HCEC 1CT (cell line): ENCODE data around the gene PPARA.
"Not testable (repeated sequence)": the region's sequence is repeated elsewhere in the genome, so short reads cannot be mapped to it uniquely, and the experiment has no call there.

ENCODE experiments used
- DNase-seq: peaks from one replicate; pipeline ENCODE4 v3.0.0-alpha.2; 2017

Gene PPARA

DNA sequence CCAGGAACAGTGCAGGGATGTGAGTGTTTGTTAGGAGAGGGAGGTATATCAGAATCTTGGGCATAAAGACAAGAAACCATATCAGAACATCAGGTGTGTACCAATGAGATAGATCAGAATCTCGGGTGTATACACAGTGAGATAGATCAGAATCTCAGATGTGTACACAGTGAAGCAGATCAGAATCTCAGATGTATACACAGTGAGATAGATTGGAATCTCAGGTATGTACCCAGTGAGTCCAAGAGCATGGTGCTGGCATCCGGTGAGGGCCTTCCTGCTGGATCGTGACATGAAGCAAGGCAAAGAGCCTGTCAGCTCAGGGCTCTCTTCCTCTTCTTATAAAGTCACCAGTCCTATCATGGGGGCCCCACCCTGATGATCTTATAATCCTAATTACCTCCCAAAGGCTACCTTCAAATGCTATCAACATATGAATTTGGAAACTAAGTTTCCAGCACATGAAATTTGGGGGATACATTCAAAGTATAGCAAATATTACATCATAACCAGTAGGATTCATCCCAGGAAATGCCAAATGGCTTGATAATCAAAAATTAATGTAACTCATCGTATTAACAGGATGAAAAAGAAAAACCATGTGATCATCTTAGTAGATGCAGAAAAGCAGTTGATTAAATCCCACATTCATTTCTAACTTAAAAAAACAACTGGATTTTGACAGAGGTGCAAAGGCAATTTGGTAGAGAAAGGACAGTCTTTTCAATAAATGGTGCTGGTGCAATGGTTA lies 28.6 kb downstream of the PPARA start:
- peak; percentile 71 for DNase-seq

DNA sequence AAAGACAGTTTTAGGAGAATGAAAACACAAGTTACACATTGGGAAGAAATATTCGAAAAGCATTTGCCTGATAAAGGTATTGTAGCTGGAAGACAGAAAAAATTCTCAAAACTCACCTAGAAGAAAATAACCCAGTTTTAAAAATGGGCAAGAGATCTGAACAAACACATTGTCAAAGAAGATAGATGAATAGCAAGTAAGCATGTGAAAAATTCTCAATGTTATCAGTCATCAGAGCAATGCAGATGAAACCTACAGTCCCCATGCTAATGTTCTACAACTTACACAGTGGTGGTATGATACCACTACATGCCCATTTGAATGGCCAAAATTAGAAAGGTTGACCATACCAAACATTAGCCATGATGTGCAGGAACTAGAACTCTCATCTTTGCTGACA lies 29.4 kb downstream of the PPARA start:
- no peak for DNase-seq

DNA sequence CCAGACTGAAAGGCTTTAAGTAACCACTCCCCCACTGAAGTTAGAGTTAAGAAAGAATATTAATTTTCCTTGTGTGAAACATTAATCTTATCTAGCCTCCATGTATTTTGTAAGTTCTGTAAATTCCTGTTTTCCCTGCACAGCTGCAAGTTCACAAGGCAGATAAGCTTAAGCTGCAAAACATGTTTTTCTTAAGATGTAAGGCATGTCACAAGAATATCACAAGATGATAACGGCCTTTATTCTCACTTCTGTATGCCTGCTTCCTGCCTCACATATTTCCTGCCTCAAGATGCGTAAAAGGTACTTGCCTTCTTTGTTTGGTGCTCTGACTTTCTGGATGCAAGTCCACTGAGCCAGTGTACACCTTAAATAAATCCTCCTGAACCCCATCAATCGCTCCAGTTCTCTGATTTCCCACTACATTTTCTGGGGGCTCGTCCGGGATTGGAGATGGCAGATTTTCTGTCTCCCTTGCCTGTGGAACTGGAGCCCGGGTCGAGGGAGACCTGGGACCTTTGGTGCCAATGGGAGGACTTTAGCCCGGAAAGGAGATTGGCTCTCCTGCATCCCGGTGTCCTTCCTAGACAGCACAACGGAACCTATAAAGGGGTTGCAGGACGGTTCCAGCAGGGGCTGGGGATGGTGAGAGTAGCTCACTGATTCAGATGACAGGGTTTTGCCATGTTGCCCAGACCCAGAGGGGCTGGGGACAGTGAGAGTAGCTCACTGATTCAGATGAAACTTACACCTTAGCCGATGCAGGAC lies 30.2 kb downstream of the PPARA start:
- DNase-seq, result no peak

DNA sequence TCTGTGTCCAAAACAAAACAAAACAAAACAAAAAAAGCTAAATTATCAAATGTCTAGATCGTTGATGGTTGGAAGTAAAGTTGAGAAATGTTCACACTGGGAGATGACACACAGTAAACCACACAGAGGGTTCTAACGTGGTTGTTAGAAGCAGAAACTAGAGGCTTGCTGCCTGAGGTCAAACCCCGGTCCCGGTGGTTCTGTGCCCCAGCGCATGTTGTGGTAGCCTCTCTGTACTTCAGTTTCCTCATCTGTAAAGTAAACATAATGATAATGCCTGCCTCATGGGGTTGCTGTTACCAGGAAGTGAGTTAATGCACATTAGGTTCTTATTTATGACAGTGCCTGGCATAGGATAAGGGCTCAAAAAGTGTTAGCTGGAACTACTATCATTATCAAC lies 33.4 kb downstream of the PPARA start:
- DNase-seq, result no peak

DNA sequence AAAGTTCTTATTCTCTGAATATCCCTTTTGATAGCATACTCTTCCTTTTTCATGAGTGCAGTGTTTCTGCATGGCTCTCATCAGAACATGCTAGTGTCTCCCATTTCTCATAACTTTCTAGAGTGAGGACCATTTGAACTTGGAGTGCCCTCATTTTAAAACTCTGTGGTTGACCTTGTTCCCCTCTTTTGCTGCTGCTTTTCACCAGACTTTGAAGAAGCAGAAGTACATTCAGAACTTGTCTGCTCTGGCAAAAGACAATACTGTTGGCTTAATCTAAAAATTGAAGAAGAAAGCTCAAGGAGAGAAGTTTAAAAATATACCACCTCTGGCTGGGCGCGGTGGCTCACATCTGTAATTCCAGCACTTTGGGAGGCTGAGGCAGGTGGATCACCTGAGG lies 35.0 kb downstream of the PPARA start:
- no peak for DNase-seq

DNA sequence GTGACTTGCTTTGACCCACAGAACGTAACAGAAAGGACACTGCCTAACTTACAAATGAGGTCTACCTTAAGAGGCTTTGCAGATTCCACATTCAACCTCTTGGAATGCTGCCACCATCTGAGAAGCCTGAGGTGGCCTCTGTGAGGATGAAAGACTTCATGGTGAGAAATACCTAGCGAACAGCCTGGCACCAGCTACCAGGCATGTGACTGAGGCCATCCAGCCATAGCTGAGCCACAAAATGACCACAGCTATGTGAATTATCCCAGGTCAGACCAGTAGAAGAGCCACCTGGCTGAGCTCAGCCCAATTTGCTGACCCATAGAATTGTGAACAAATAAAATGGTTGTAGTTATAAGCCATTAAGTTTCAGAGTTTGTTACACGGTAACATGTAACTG lies 37.5 kb downstream of the PPARA start:
- no peak for DNase-seq

DNA sequence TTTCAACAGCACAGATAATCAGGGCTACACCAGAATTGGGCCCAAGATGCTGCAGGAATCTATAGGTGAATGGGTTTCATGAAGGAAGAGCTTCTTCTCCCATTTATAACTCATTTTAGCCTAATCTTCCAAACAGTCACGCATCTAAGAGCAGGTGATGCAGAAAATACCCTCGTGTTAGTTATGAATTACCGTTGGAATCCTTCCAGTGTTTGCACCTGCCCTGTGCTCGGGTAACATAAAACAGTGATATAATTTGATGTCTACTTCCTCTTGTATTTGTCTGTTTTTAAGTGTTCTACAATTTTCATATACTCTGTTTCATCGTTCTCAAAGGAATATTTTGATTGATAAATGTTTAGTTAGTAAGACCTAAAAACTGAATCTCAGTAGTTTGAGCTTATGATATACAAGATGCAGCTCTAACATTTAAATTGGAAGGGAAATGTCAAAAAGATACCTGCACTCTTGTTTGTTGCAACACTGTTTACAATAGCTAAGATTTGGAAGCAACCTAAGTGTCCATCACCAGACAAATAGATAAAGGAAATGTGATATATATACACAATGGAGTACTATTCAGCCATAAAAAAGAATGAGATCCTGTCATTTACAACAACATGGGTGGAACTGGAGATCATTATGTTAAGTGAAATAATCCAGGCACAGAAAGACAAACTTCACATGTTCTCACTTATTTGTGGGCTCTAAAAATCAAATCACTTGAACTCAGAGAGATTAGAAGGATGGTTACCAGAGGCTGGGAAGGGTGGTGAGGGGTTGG lies 42.1 kb downstream of the PPARA start:
- no peak for DNase-seq

DNA sequence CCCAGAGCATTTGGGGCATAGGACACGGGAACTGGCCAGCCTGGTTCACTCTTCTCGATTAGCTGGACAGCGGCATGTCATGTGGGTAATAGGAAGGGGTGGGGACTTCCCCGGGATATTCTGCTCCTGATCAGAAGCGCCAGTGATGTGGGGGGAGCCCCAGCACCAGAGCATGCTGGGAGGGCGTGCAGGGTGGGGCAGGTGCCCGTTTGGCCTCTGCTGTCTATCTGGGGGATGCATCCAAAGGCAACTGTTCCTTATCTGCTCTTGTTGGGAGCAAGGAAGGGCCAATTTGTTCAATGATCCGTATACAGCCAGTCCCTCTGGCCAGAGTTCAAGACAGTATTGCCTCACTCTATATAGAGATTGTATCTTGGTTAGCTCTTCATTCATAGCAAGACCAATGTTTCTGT lies 43.6 kb downstream of the PPARA start:
- DNase-seq, result no peak

DNA sequence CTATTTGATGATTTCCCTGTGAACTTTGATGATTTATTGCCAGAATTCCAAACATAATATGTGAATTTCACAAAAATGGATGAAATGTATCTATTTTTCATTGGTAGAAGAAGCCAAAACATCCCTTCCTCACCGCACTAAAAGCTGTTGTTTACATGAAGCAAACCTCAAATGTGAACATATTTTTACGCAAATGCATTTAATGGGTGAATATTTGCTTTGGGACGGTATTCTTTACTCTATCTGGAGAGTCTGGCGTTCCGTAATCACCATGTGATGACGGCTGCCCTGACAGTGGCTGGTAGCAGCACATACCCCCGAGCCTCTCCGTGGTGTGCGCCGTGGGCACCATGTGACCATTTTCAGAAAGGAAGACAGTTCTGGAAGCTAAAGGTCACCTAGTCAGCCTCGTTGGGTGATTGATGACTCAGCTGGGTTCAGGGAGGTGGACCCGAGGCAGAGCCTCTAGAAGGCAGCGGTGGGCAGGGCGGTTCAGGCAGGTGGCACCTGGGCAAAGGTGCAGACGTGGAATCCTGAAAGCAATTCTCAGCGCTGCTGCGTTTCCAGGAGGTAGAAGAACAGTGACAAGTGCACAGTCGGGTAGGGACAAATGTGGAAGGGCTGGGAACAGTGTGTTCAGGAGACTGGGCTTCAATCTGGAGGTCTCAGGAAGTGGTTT lies 45.3 kb downstream of the PPARA start:
- DNase-seq, result no peak

DNA sequence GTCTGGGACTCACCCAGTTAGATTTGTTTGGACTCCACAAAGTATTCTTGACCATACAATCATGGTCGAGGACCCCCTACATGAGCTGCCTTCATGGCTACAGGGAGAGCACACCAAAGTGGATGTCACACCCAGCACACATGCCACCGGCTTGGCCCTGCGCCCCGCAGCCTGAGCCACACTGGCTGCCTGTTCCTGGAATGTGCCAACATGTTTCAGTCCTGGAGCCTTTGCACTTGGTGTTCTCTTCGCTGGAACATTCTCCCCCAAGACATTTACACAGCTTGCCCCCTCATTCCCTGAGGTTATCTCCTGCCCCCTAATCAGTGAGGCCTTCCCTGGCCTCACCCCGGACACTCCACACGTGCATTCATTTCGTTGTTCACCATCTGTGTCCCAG lies 46.0 kb downstream of the PPARA start:
- DNase-seq, result no peak

DNA sequence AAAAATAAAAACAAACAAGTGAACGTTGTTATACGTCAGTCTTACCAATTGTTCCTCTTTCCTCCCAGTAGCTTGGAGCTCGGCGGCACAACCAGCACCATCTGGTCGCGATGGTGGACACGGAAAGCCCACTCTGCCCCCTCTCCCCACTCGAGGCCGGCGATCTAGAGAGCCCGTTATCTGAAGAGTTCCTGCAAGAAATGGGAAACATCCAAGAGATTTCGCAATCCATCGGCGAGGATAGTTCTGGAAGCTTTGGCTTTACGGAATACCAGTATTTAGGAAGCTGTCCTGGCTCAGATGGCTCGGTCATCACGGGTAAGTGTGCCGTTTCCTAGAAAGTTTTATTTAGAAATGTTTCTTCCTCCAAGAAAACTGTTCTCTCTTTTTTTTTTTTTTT lies 47.9 kb downstream of the PPARA start:
- no peak for DNase-seq

DNA sequence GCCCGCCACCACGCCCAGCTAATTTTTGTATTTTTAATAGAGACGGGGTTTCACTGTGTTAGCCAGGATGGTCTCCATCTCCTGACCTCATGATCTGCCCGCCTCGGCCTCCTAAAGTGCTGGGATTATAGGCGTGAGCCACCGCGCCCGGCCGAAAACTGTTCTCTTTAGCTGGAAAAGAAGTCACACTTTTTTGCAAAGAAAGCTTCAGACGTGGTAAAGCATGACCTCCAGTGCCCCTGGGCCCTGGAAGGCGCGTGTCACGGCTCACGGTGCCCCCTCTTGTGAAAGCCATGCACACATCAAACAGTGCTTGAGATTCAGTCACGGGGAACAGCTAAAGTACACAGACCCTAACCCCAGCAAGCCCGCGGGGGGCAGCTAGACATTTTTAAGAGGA lies 48.5 kb downstream of the PPARA start:
- DNase-seq, result not testable (repeated sequence)

DNA sequence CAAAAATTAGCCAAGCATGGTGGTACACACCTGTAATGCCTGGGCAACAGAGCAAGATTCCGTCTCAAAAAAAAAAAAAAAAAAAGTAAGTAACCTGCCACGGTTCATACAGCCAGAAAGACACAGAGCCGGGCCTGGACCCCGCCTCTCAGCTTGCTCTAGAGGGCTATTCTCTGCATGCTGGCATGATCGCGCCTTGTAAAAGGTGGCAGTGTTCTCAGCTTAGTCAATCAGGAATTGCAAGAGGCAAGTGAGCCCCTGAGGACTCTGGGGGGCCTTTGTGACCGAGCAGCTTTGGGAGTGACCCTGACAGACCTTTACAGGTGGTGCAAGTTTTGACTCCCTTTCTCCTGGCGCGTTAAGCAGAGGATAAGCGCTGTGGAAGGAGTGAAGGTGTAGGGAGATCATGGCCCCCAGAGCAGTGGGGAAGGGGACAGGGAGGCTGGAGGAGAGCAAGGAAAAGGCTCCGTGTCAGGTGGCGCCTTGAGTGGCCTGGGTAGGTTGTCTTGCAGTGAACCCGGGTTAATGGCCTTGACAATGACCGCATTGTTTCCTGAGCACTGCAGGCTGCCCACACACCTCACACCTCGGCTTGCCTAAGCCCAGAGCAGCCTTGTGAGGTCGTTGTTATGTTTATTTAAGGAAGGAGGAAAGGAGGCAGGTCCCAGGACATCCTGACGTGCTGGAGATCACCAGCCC lies 50.9 kb downstream of the PPARA start:
- no peak for DNase-seq

DNA sequence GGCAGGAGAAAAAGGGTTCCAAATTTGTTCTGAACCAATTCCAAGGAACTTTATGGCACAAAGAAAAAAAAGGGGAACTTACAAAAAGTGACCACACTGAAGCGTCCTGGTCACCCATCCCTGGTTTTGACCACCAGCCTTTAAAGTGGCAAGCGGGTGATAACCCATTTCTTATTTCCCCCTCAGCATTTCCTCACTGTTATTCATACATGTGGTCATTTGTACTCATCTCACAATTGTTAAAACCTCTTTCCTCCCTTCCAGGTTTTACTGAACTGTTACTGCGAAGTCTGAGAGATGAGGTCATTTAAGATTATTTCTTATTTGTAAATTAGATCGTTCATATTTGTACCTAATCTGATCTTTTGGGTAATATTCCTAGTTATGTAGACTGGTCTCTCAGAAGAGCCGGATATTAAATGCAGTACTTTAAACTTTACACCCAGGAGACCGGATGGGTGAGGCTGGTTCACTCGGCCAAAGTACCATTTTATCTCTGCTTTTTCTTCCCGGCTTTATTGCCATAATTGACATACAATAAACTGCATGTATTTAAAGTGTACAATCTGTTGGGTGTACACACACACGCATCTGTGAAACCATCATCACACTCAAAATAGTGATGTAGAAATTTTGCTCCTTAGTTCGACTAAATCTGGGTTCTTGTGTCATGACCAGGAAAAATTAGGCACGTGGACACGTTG lies 52.7 kb downstream of the PPARA start:
- DNase-seq, result no peak

DNA sequence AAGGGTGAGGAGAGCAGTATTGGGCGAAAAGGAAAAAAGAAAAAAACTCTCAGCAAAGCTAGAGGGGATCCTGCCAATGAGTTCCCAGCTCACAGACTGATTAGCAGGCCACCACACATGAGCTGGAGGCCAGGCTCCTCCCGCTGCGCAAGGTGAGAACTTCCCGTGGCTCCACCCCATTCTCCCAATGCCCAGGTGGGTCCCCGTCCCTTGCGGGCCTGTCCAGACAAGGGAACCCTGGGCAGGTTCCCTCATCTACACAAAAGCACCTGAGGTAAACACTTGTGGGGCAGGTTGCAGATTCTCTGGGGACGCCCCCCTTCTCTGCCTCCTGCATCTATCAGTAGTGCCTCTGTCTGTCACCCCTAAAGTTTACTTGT lies 53.3 kb downstream of the PPARA start:
- no peak for DNase-seq

DNA sequence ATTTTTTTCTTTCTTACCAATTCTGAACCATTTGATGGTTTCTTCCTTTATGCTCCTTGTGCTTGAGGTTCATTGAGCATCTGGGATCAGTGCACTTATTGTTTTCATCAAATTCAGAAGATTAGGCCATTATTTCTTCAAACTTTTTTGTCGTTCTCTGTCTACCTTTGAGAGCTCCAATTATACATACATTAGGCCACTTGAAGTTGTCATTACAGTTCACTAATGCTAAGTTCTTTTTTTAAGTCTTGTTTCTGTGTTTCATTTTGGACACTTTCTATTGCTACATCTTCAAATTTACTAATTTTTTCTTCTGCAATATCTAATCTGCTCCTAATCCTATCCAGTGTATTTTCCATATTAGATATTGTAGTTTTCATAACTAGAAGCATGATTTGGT lies 58.9 kb downstream of the PPARA start:
- no peak for DNase-seq

DNA sequence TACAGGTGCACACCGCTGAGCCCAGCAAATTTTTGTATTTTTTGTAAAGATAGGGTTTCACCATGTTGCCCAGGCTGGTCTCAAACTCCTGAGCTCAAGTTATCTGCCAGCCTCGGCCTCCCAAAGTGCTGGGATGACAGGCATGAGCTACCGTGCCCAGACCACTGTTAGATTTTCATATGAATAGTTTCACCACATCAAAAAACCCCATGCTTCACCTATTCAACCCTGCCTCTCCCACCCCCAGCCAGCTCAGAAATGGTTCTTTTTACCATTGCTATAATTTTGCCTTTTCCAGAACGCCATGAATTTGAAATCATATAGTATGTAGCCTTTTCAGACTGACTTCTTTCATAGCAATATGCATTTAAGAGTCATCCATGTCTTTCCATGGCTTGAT lies 61.9 kb downstream of the PPARA start:
- no peak for DNase-seq

DNA sequence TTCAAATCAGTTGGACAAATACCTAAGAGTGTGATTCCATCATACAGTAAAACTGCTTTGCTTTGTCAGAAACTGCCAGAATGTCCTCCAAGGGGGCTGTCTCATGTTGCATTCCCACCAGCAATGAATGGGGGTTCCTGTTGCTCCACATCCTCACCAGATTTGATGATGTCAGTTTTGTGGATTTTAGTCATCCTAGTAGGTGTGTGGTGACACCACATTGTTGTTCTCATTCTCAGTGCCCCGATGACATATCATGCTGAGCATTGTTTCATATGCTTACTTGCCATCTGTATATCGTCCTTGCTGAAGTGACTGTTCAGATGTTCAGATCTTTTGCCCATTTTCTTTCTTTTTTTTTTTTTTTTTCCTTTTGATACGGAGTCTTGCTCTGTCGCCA lies 62.7 kb downstream of the PPARA start:
- DNase-seq, result no peak

DNA sequence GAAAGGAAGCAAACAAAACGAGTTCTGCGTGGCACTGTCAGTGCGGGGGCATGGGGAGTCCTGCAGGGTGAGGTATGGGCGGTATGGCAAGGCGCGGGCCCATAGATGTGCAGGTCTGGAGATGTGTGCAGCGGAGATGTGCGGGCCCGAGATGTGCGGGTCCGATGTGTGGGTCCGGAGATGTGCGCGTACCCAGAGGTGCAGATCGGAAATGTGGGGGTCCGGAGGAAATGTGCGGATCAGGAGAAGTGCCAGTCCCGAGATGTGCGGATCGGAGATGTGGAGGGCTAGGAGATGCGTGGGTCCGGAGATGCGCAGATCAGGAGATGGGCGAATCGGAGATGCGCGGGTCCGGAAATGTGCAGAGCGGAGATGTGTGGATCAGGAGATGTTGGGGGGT lies 63.8 kb downstream of the PPARA start:
- DNase-seq, result no peak

DNA sequence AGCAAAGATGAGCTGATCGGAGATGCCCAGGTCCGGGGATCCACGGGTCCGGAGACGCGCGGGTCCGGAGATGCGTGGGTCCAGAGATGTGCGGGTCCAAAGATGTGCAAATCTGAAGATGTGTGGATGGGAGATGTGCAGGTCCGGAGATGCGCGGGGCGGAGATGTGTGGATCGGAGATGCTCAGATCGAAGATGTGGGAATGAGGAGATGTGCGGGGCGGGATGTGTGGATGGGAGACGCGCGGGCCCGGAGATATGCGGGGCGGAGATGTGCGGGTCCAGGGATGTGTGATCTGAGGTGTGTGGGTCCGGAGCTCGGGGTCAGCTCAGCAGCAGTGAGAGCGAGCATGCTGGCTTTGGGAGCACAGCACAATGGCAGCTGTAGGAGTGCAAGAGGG lies 64.3 kb downstream of the PPARA start:
- DNase-seq, result no peak

DNA sequence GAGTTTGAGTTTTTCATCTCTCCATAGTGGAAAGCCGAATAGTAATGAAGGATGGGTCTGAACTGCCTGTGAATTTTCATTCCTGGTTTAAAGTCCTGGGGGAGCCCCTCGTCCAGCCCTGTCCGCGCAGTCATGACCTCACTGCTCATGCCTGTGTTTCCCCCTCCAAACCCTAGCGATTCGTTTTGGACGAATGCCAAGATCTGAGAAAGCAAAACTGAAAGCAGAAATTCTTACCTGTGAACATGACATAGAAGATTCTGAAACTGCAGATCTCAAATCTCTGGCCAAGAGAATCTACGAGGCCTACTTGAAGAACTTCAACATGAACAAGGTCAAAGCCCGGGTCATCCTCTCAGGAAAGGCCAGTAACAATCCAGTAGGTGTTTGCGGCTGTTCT lies 69.3 kb downstream of the PPARA start:
- DNase-seq, result no peak

DNA sequence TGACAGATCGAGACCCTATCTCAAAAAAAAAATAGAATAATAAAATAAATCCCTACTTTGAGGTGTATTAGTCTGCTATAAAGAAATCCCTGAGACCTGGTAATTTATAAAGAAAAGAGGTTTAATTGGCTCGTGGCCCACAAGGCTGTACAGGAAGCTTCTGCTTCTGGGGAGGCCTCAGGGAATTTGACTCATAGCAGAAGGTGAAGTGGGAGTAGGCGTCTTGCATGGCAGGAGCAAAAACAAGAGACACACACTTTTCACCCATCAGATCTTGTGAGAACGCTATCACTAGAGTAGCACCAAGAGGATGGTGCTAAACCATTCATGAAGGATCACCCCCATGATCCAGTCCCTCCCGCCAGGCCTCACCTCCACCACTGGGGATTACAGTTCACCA lies 70.6 kb downstream of the PPARA start:
- no peak for DNase-seq
